ENCODE measurements around the gene LRP1B.

DNA sequence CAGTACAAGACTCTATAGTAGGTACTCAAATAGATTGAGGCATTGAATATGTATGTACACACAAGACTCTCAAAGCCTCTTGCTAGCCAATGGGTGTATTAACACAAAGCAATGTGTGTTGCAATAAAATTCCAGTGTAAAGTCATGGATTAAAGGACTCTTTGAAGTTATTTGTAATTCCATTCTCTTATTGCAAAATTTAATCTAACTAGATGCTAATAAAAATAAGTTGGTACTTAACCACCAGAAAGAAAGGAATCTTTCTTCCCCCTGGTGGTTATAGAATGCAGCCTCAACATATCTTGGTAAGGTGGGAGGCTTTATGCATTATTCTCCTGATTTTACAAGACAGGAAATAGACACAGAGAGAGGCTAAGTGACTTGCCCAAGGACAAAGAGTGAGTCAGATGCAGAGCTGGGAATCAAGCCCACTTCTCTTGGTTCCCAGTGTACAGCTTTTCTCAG is 18.0 kb downstream of the LRP1B start:
- TF ChIP-seq POLR2A (IDR thresholded peaks at IDR 0.05; ENCODE audit: low read depth) (no peak), POLR2AphosphoS5 (IDR thresholded peaks at IDR 0.05) (no peak), EP300 (IDR thresholded peaks at IDR 0.05) (no peak)
- TF ChIP-seq, protein P1, sequence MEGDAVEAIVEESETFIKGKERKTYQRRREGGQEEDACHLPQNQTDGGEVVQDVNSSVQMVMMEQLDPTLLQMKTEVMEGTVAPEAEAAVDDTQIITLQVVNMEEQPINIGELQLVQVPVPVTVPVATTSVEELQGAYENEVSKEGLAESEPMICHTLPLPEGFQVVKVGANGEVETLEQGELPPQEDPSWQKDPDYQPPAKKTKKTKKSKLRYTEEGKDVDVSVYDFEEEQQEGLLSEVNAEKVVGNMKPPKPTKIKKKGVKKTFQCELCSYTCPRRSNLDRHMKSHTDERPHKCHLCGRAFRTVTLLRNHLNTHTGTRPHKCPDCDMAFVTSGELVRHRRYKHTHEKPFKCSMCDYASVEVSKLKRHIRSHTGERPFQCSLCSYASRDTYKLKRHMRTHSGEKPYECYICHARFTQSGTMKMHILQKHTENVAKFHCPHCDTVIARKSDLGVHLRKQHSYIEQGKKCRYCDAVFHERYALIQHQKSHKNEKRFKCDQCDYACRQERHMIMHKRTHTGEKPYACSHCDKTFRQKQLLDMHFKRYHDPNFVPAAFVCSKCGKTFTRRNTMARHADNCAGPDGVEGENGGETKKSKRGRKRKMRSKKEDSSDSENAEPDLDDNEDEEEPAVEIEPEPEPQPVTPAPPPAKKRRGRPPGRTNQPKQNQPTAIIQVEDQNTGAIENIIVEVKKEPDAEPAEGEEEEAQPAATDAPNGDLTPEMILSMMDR (IDR thresholded peaks at IDR 0.05): no peak

All from esophagus muscularis mucosa (tissue), 4 donors.